ENCODE measurements around the gene C1orf174. TPM values are rescaled to one million over a fixed set of nuclear protein-coding genes. Genes with fewer than 3 reads are reported as not detected.
A peak's percentile ranks its signal among the peaks of the same experiment; 100 is the strongest.

Gene C1orf174
- total RNA-seq, 1 experiment from 2014 or later, result 21.1 TPM

DNA sequence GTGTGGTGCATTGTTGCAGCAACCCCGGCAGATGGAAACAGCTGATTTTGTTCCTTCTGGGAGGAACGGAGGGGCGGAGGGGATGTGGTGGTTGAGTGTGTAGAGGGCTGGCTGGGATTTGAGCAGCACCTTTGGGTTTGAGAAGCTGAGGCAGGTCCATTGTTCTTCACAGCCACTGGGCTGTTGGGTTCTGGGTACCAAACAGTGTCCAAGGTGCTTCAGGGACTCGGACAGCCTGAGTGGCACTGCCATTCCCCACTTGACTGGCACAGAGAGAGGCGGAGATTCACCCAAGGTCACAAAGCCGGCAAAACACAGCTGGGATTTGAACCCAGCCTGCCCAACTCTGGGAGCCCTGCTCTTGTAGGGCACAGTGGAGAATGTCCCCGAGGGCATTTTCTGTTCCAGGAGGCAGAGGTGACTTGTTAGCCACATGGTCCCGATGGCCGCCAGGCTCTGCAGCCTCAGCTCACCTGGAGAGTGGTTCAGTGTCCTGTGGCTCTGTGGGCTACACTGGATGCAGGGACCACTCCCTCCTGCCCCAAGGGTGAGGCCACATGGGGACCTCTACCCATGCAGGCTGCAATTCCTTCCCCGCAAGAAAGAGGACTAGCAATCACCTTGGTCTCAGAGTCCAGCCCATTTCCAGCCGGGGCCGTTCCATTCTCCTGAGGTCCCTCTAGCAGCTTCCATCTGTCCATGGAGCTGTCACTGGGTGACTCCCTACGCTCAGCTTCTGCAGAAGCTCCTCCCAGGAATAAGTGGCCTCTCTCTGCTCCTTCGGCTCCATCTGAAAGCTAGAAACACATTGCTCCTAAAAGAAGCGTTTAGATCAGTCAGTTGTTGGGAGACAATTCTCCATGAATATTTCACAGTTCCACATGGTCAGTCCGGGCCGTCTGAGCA is 31.2 kb upstream of the C1orf174 start:
- no peaks in the 10 kb centered on the region for H3K79me2 ChIP-seq (ENCODE audit: insufficient read depth, low read length)
- no peaks in the 10 kb centered on the region for H3K4me1 ChIP-seq (ENCODE audit: insufficient read depth, low read length)
- Mint-ChIP-seq H3K4me3 (no peak overlapping the region), H3K27ac (peak overlapping the region in 1 of 3 experiments; percentile 14; a peak in 1 of 7 replicates), H3K36me3 (ENCODE audit: insufficient read depth in 1 of 3, low read depth in 3 of 3) (peaks cover 1 to 9% (median 7%) of the 10 kb centered on the region in 3 experiments; a peak in 4 of 7 replicates), H3K4me1 (no peaks in the 10 kb centered on the region; a peak in 1 of 4 replicates), H3K9me3 (peaks cover 13 to 22% of the 10 kb centered on the region in 2 experiments), H3K27me3 (ENCODE audit: low read depth) (no peaks in the 10 kb centered on the region; the same call in 1 of the 2 replicates)
- TF ChIP-seq, protein P1, sequence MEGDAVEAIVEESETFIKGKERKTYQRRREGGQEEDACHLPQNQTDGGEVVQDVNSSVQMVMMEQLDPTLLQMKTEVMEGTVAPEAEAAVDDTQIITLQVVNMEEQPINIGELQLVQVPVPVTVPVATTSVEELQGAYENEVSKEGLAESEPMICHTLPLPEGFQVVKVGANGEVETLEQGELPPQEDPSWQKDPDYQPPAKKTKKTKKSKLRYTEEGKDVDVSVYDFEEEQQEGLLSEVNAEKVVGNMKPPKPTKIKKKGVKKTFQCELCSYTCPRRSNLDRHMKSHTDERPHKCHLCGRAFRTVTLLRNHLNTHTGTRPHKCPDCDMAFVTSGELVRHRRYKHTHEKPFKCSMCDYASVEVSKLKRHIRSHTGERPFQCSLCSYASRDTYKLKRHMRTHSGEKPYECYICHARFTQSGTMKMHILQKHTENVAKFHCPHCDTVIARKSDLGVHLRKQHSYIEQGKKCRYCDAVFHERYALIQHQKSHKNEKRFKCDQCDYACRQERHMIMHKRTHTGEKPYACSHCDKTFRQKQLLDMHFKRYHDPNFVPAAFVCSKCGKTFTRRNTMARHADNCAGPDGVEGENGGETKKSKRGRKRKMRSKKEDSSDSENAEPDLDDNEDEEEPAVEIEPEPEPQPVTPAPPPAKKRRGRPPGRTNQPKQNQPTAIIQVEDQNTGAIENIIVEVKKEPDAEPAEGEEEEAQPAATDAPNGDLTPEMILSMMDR (conservative IDR thresholded peaks at IDR 0.05), result no peak
- no peak overlapping the region for H3K56ac ChIP-seq (ENCODE audit: insufficient read length, low read depth, low read length)
- no peak overlapping the region for H3K9ac ChIP-seq (ENCODE audit: extremely low read depth, insufficient read length, low read length)
- no peak overlapping the region for H4K91ac ChIP-seq (ENCODE audit: insufficient read length, low read depth, low read length)
- no CpG with 5 or more reads among the region's 17 CpGs for WGBS (ENCODE audit: extremely low coverage, insufficient read length, low lambda C conversion rate)
- no peak overlapping the region for H2AK5ac ChIP-seq (ENCODE audit: insufficient read length, low read length)
- no peaks in the 10 kb centered on the region for H3K79me1 ChIP-seq (ENCODE audit: insufficient read depth, low read depth, low read length, poor library complexity, severe bottlenecking)
- no peak overlapping the region for H3K18ac ChIP-seq (ENCODE audit: insufficient read length, low read depth, low read length)
- H3K23me2 ChIP-seq (ENCODE audit: insufficient read length, low read depth, low read length, poor library complexity, severe bottlenecking), result no peaks in the 10 kb centered on the region
- H4K5ac ChIP-seq (ENCODE audit: insufficient read length, low read depth, low read length), result no peak overlapping the region
- H3K27ac ChIP-seq (ENCODE audit: insufficient read length, low read depth, low read length), result no peak overlapping the region
- H3K14ac ChIP-seq (ENCODE audit: insufficient read depth, low read length), result no peak overlapping the region
- H2BK5ac ChIP-seq (ENCODE audit: insufficient read length, low read length), result no peak overlapping the region
- H2BK120ac ChIP-seq (ENCODE audit: low read depth, low read length, poor library complexity, severe bottlenecking), result no peak overlapping the region
- no peak overlapping the region for H3T11ph ChIP-seq (ENCODE audit: low read length)
- no peak overlapping the region for H2BK20ac ChIP-seq (ENCODE audit: low read depth, low read length, poor library complexity, severe bottlenecking)
- DNase-seq, result no peak
- peaks cover 1% of the 10 kb centered on the region; the same call in 1 of the 2 replicates for H3K27me3 ChIP-seq (ENCODE audit: insufficient read depth, low read length)
- no peak overlapping the region for H4K8ac ChIP-seq (replicated peaks; ENCODE audit: insufficient read length, low read depth, low read length)
- no peak overlapping the region for H3K4ac ChIP-seq (ENCODE audit: low read depth, low read length)
- no peaks in the 10 kb centered on the region for H4K20me1 ChIP-seq (ENCODE audit: control insufficient read depth, insufficient read depth, insufficient read length)
- H2BK12ac ChIP-seq (ENCODE audit: insufficient read length, low read depth, low read length), result no peak overlapping the region
- H3K23ac ChIP-seq (ENCODE audit: insufficient read length, low read depth, low read length), result no peak overlapping the region
- no peak overlapping the region for H2AFZ ChIP-seq (ENCODE audit: low read length)
- no peaks in the 10 kb centered on the region for H3K9me3 ChIP-seq (ENCODE audit: control insufficient read depth, low read depth, low read length)
- no peak overlapping the region for H3K4me2 ChIP-seq (ENCODE audit: insufficient read depth, insufficient read length, low read length)
- no peak overlapping the region for H2BK15ac ChIP-seq (ENCODE audit: low read depth, low read length)
